Neural progenitor cell (in vitro differentiated cells): ENCODE results near the gene FOXI3.

Experiments used
- CTCF ChIP-seq: fragments of 200-600 bp; sonication (generic); IDR thresholded peaks from 2 replicates; pipeline ENCODE4 v1.5.1; 2017; ENCODE audit warnings: antibody characterized with exemption, mild to moderate bottlenecking
- EZH2 ChIP-seq: fragments of 200-600 bp; sonication (generic); IDR thresholded peaks from 2 replicates; pipeline ENCODE4 v1.6.1; 2017; ENCODE audit warnings: antibody characterized with exemption, mild to moderate bottlenecking, moderate library complexity

- TF ChIP-seq CTCF, result no peak
- no peak for TF ChIP-seq EZH2
Measured at GRCh38 chr2:88458633-88459032, 6.1 kb upstream of the FOXI3 start.
